ENCODE measurements around the gene MMP25. TPM values are rescaled to one million over a fixed set of nuclear protein-coding genes. Genes with fewer than 3 reads are reported as not detected.

MMP25 gene
- total RNA-seq, 1 experiment from 2014 or later: 0.67 TPM

- H3K27me3 ChIP-seq (ENCODE audit: control insufficient read depth, insufficient read depth, low read length): no peaks in the 10 kb centered on the region
- no peak for ATAC-seq
- ChIA-PET POLR2A (no interaction called here), CTCF (interaction anchor here (0.6 to 0.7 kb wide), 2 partner anchors 29 to 82 kb away, joined by 6 to 10 read pairs; no protein-coding TSS in a partner anchor)
- 0 out of 2 replicates have a peak, but pooled peaks cover 2% of the 10 kb centered on the region for H3K36me3 ChIP-seq (ENCODE audit: control insufficient read depth, insufficient read depth, low read length)
- no TSS peak for BruUV-seq (replicated peaks)
- peak overlapping the region; percentile 70; the same call in 1 of the 2 replicates for H3K27ac ChIP-seq (ENCODE audit: low read length)
- no peak overlapping the region for H3K4me3 ChIP-seq (ENCODE audit: low read depth in 2 of 2, low read length in 2 of 2)
- intact Hi-C loops (cut with micrococcal nuclease; ENCODE audit: unreplicated experiment): no loop called here
- no peak for TF ChIP-seq TCF7L2 (IDR thresholded peaks at IDR 0.05; ENCODE audit: low read depth, low read length)
- TF ChIP-seq, protein P1, sequence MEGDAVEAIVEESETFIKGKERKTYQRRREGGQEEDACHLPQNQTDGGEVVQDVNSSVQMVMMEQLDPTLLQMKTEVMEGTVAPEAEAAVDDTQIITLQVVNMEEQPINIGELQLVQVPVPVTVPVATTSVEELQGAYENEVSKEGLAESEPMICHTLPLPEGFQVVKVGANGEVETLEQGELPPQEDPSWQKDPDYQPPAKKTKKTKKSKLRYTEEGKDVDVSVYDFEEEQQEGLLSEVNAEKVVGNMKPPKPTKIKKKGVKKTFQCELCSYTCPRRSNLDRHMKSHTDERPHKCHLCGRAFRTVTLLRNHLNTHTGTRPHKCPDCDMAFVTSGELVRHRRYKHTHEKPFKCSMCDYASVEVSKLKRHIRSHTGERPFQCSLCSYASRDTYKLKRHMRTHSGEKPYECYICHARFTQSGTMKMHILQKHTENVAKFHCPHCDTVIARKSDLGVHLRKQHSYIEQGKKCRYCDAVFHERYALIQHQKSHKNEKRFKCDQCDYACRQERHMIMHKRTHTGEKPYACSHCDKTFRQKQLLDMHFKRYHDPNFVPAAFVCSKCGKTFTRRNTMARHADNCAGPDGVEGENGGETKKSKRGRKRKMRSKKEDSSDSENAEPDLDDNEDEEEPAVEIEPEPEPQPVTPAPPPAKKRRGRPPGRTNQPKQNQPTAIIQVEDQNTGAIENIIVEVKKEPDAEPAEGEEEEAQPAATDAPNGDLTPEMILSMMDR (IDR thresholded peaks at IDR 0.05): peak; percentile 91
- H3K9me3 ChIP-seq (ENCODE audit: control insufficient read depth, insufficient read depth, low read depth, low read length): no peaks in the 10 kb centered on the region
- in situ Hi-C loops (cut with HindIII; ENCODE audit: low pct_unique_long_range_greater_than_20kb, low sequenced_read_pairs): no loop called here
- DNase-seq (ENCODE audit: low read depth, low spot score): no peak
- peaks cover 9% of the 10 kb centered on the region for H3K4me1 ChIP-seq (ENCODE audit: control insufficient read depth, insufficient read depth, low read length)
Measured at GRCh38 chr16:3101018-3101840, 54.9 kb downstream of the MMP25 start.

- H3K27me3 ChIP-seq (ENCODE audit: control insufficient read depth, insufficient read depth, low read length): no peaks in the 10 kb centered on the region
- peaks cover 9% of the 10 kb centered on the region for H3K4me1 ChIP-seq (ENCODE audit: control insufficient read depth, insufficient read depth, low read length)
- no TSS peak for BruUV-seq (replicated peaks)
- intact Hi-C loops (cut with micrococcal nuclease; ENCODE audit: unreplicated experiment) (no loop called here), in situ Hi-C loops (cut with HindIII; ENCODE audit: low pct_unique_long_range_greater_than_20kb, low sequenced_read_pairs) (no loop called here)
- no peak overlapping the region for H3K4me3 ChIP-seq (ENCODE audit: low read depth in 2 of 2, low read length in 2 of 2)
- POLR2A ChIA-PET: no interaction called here
- CTCF ChIA-PET: interaction anchor here (0.7 kb wide), 1 partner anchor 81 kb away, joined by 10 read pairs; no protein-coding TSS in a partner anchor
- ATAC-seq (no peak), DNase-seq (ENCODE audit: low read depth, low spot score) (no peak)
- no peak overlapping the region for H3K27ac ChIP-seq (ENCODE audit: low read length)
- 0 out of 2 replicates have a peak, but pooled peaks cover 2% of the 10 kb centered on the region for H3K36me3 ChIP-seq (ENCODE audit: control insufficient read depth, insufficient read depth, low read length)
- no peaks in the 10 kb centered on the region for H3K9me3 ChIP-seq (ENCODE audit: control insufficient read depth, insufficient read depth, low read depth, low read length)
- TF ChIP-seq TCF7L2 (IDR thresholded peaks at IDR 0.05; ENCODE audit: low read depth, low read length) (no peak), POLR2AphosphoS5 (IDR thresholded peaks at IDR 0.05; ENCODE audit: low read depth, low read length) (no peak), SIN3A (IDR thresholded peaks at IDR 0.05; ENCODE audit: borderline replicate concordance, insufficient read depth, low read depth, low read length) (no peak), REST (IDR thresholded peaks at IDR 0.05; ENCODE audit: insufficient read depth in 1 of 2, low read depth in 2 of 2, low read length in 1 of 2) (no peak)
- TF ChIP-seq, protein P1 (IDR thresholded peaks at IDR 0.05): no peak
Measured at GRCh38 chr16:3101841-3102470, 55.6 kb downstream of the MMP25 start.

All from Panc1 (cell line).